AG04450 (cell line): ENCODE measurements around the gene AGXT. TPM values are rescaled to one million over a fixed set of nuclear protein-coding genes. Genes with fewer than 3 reads are reported as not detected.

Experiments
- CTCF ChIA-PET: fragments of 300-600, 350-600 bp; formaldehyde crosslinking; extraction: SDS; loops from one replicate; lab custom pipeline; 2022; ENCODE audit warnings: antibody characterized with exemption, inconsistent platforms; lab: Charles Lee
- POLR2A ChIA-PET: fragments of 350-600 bp; formaldehyde crosslinking; extraction: SDS; loops from one replicate; lab custom pipeline; 2021; ENCODE audit warnings: antibody characterized with exemption, inconsistent platforms; lab: Yijun Ruan, JAX
- DNase-seq: peaks from one replicate; pipeline ENCODE4 v3.0.0-alpha.2; 2011; ENCODE audit warnings: low read depth, low spot score
- H3K27ac ChIP-seq: one replicate; pipeline ENCODE4 v1.5.1; 2012; ENCODE audit warnings: low read depth, low read length, control low read depth
- H3K27me3 ChIP-seq: one replicate; pipeline ENCODE4 v1.6.0; 2012; ENCODE audit warnings: low read length; ENCODE audit not compliant: control insufficient read depth, insufficient read depth
- H3K4me3 ChIP-seq: 2 replicates; pipeline ENCODE4 v1.5.1; 2011; ENCODE audit warnings: mild to moderate bottlenecking, low read depth, low read length, control low read depth
- H3K9me3 ChIP-seq: 2 replicates; pipeline ENCODE4 v1.5.1; 2012; ENCODE audit warnings: low read length; ENCODE audit not compliant: control insufficient read depth, insufficient read depth
- polyA plus RNA-seq: library from polyadenylated mRNA; depleted of rRNA; stranded (reverse); fragments of >200 nt; gene quantifications from 2 replicates; pipeline ENCODE4 v1.2.3, GENCODE V29; 2011; rRNA removed
- TF ChIP-seq, protein P1 (sequence below): IDR thresholded peaks from 2 replicates; pipeline ENCODE4 v1.5.1; 2011; ENCODE audit warnings: low read depth, low read length, control low read depth, inconsistent platforms

The AGXT gene
- polyA plus RNA-seq, 1 experiment = not detected

DNA sequence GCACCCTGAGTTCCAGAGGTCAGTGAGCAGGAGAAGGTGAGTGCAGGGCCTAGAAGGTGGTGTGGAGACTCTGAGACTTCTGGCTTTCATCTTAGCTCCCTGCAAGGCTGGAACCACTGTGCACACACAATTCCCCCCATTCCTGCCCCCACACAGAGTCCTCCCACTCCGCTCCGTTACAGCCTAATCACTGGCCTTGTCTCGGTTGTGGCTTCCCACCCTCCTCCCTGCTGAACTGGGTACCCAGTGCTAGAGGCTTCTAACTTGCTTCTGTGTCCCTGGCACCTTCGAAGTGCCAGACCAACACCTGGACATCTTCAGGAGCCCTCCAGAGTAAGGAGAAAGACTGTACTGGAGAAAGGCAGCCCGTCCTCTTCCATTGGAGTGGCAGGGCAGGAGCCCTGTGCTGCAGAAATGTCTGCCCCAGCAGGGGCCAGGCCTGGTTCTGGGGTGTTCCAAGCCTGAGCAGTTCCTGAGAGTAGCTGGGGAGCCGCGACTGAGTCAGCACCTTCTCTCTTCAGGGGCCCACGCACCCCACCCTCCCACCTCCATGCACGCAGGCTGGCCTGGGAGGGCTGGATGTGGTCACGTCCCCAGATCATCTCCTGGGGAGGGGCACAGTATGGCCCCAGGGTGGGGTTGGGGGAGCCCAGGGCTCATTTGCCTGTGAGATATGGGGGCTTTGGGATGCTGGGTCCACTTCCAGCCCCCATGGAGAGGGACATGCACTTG, 60.9 kb downstream of the AGXT start:
- Histone ChIP-seq H3K9me3 (peaks cover 4% of the 10 kb centered on the region; the same call in 1 of the 2 replicates), H3K27ac (no peak overlapping the region), H3K4me3 (no peak overlapping the region), H3K27me3 (peaks cover 24% of the 10 kb centered on the region)
- DNase-seq = no peak
- ChIA-PET POLR2A (no interaction called here), CTCF (no interaction called here)
- TF ChIP-seq, protein P1, sequence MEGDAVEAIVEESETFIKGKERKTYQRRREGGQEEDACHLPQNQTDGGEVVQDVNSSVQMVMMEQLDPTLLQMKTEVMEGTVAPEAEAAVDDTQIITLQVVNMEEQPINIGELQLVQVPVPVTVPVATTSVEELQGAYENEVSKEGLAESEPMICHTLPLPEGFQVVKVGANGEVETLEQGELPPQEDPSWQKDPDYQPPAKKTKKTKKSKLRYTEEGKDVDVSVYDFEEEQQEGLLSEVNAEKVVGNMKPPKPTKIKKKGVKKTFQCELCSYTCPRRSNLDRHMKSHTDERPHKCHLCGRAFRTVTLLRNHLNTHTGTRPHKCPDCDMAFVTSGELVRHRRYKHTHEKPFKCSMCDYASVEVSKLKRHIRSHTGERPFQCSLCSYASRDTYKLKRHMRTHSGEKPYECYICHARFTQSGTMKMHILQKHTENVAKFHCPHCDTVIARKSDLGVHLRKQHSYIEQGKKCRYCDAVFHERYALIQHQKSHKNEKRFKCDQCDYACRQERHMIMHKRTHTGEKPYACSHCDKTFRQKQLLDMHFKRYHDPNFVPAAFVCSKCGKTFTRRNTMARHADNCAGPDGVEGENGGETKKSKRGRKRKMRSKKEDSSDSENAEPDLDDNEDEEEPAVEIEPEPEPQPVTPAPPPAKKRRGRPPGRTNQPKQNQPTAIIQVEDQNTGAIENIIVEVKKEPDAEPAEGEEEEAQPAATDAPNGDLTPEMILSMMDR = no peak

Other genes starting within 250 kb of the AGXT start
- gene GPR35, start 243.3 kb upstream of the AGXT start, polyA plus RNA-seq = 0.05 and 0.06 TPM in 2 replicates
- not detected in 2 replicates for gene AQP12B, start 185.9 kb upstream of the AGXT start, polyA plus RNA-seq
- gene AQP12A, start 177.0 kb upstream of the AGXT start, polyA plus RNA-seq = not detected in 2 replicates
- gene KIF1A, start 48.6 kb upstream of the AGXT start, polyA plus RNA-seq = not detected in 2 replicates
- gene MAB21L4, start 27.3 kb downstream of the AGXT start, polyA plus RNA-seq = not detected in 2 replicates
- not detected in 2 replicates for gene CROCC2, start 37.5 kb downstream of the AGXT start, polyA plus RNA-seq
- gene SNED1, start 129.8 kb downstream of the AGXT start, polyA plus RNA-seq = 1.6 and 2.4 TPM in 2 replicates
- 30.9 and 35.1 TPM in 2 replicates for gene MTERF4, start 233.5 kb downstream of the AGXT start, polyA plus RNA-seq